Measurements from ENCODE around the gene ZNF365.

GRCh38 chr10:62343000-62343399, 31.2 kb upstream of the ZNF365 start:
- no peak for TF ChIP-seq CTCF (IDR thresholded peaks at IDR 0.05)
- no peak for TF ChIP-seq POLR2A (IDR thresholded peaks at IDR 0.05)
